Measurements from ENCODE around the gene ICAM5. TPM values are rescaled to one million over a fixed set of nuclear protein-coding genes. Genes with fewer than 3 reads are reported as not detected.

The ICAM5 gene
- total and polyA plus RNA-seq, 2 donors, result 0.85 to 1.2 TPM

GRCh38 chr19:10316229-10317044, 26.7 kb downstream of the ICAM5 start:
- Histone ChIP-seq H3K9me3 (ENCODE audit: control insufficient read depth in 2 of 2, insufficient read depth in 1 of 2, low read length in 1 of 2) (peaks cover 0 to 4% of the 10 kb centered on the region in 2 donors), H3K27me3 (ENCODE audit: control insufficient read depth in 2 of 2, insufficient read depth in 1 of 2, low read length in 1 of 2) (no peaks in the 10 kb centered on the region), H3K36me3 (ENCODE audit: control insufficient read depth in 2 of 2, insufficient read depth in 2 of 2, low read length in 1 of 2) (peaks cover 51 to 52% of the 10 kb centered on the region in 2 donors), H3K4me3 (ENCODE audit: low read length in 2 of 2) (peak overlapping the region; percentile 70 to 87), H3K4me1 (ENCODE audit: control insufficient read depth in 2 of 2, insufficient read depth in 2 of 2, low read length in 2 of 2) (peaks cover 6 to 11% of the 10 kb centered on the region in 2 donors), H3K27ac (ENCODE audit: low read depth in 1 of 2, low read length in 1 of 2) (no peak overlapping the region)
- WGBS, result 90% methylated on average over 19 of the region's 19 CpGs
- no peak for DNase-seq (ENCODE audit: low read depth in 6 of 9, low spot score in 9 of 9)

GRCh38 chr19:10317045-10317856, 27.5 kb downstream of the ICAM5 start:
- no peak overlapping the region for H3K27ac ChIP-seq (ENCODE audit: low read depth in 1 of 2, low read length in 1 of 2)
- DNase-seq (ENCODE audit: low read depth in 6 of 9, low spot score in 9 of 9), result no peak
- no peak overlapping the region for H3K4me3 ChIP-seq (ENCODE audit: low read length in 2 of 2)
- peaks cover 59 to 60% of the 10 kb centered on the region in 2 donors for H3K36me3 ChIP-seq (ENCODE audit: control insufficient read depth in 2 of 2, insufficient read depth in 2 of 2, low read length in 1 of 2)
- WGBS, result 96% methylated on average over 29 of the region's 29 CpGs
- no peaks in the 10 kb centered on the region for H3K27me3 ChIP-seq (ENCODE audit: control insufficient read depth in 2 of 2, insufficient read depth in 1 of 2, low read length in 1 of 2)
- peaks cover 6 to 11% of the 10 kb centered on the region in 2 donors for H3K4me1 ChIP-seq (ENCODE audit: control insufficient read depth in 2 of 2, insufficient read depth in 2 of 2, low read length in 2 of 2)
- peaks cover 0 to 4% of the 10 kb centered on the region in 2 donors for H3K9me3 ChIP-seq (ENCODE audit: control insufficient read depth in 2 of 2, insufficient read depth in 1 of 2, low read length in 1 of 2)

- Histone ChIP-seq H3K4me1 (ENCODE audit: control insufficient read depth in 2 of 2, insufficient read depth in 2 of 2, low read length in 2 of 2) (peaks cover 6 to 11% of the 10 kb centered on the region in 2 donors), H3K27ac (ENCODE audit: low read depth in 1 of 2, low read length in 1 of 2) (no peak overlapping the region), H3K27me3 (ENCODE audit: control insufficient read depth in 2 of 2, insufficient read depth in 1 of 2, low read length in 1 of 2) (no peaks in the 10 kb centered on the region), H3K36me3 (ENCODE audit: control insufficient read depth in 2 of 2, insufficient read depth in 2 of 2, low read length in 1 of 2) (peaks cover 66 to 67% of the 10 kb centered on the region in 2 donors), H3K9me3 (ENCODE audit: control insufficient read depth in 2 of 2, insufficient read depth in 1 of 2, low read length in 1 of 2) (peaks cover 0 to 4% of the 10 kb centered on the region in 2 donors), H3K4me3 (ENCODE audit: low read length in 2 of 2) (no peak overlapping the region)
- WGBS, result 98% methylated on average over 15 of the region's 15 CpGs
- DNase-seq (ENCODE audit: low read depth in 6 of 9, low spot score in 9 of 9), result no peak
Observed at GRCh38 chr19:10317857-10318462, 28.2 kb downstream of the ICAM5 start.

GRCh38 chr19:10318807-10319682, 29.3 kb downstream of the ICAM5 start:
- Histone ChIP-seq H3K4me1 (ENCODE audit: control insufficient read depth in 2 of 2, insufficient read depth in 2 of 2, low read length in 2 of 2) (peaks cover 6 to 11% of the 10 kb centered on the region in 2 donors), H3K9me3 (ENCODE audit: control insufficient read depth in 2 of 2, insufficient read depth in 1 of 2, low read length in 1 of 2) (peaks cover 0 to 4% of the 10 kb centered on the region in 2 donors), H3K36me3 (ENCODE audit: control insufficient read depth in 2 of 2, insufficient read depth in 2 of 2, low read length in 1 of 2) (peaks cover 77 to 78% of the 10 kb centered on the region in 2 donors), H3K27me3 (ENCODE audit: control insufficient read depth in 2 of 2, insufficient read depth in 1 of 2, low read length in 1 of 2) (no peaks in the 10 kb centered on the region), H3K27ac (ENCODE audit: low read depth in 1 of 2, low read length in 1 of 2) (no peak overlapping the region), H3K4me3 (ENCODE audit: low read length in 2 of 2) (no peak overlapping the region)
- 98% methylated on average over 13 of the region's 13 CpGs for WGBS
- DNase-seq (ENCODE audit: low read depth in 6 of 9, low spot score in 9 of 9), result no peak

GRCh38 chr19:10320602-10321416, 31.1 kb downstream of the ICAM5 start:
- Histone ChIP-seq H3K27me3 (ENCODE audit: control insufficient read depth in 2 of 2, insufficient read depth in 1 of 2, low read length in 1 of 2) (no peaks in the 10 kb centered on the region), H3K27ac (ENCODE audit: low read depth in 1 of 2, low read length in 1 of 2) (no peak overlapping the region), H3K9me3 (ENCODE audit: control insufficient read depth in 2 of 2, insufficient read depth in 1 of 2, low read length in 1 of 2) (no peaks in the 10 kb centered on the region), H3K4me1 (ENCODE audit: control insufficient read depth in 2 of 2, insufficient read depth in 2 of 2, low read length in 2 of 2) (peaks cover 2 to 6% of the 10 kb centered on the region in 2 donors), H3K36me3 (ENCODE audit: control insufficient read depth in 2 of 2, insufficient read depth in 2 of 2, low read length in 1 of 2) (peaks cover 94 to 95% of the 10 kb centered on the region in 2 donors), H3K4me3 (ENCODE audit: low read length in 2 of 2) (no peak overlapping the region)
- DNase-seq (ENCODE audit: low read depth in 6 of 9, low spot score in 9 of 9), result no peak
- WGBS, result 98% methylated on average over 32 of the region's 32 CpGs

GRCh38 chr19:10321417-10321797, 31.7 kb downstream of the ICAM5 start:
- 94% methylated on average over 11 of the region's 11 CpGs for WGBS
- peaks cover 96 to 98% of the 10 kb centered on the region in 2 donors for H3K36me3 ChIP-seq (ENCODE audit: control insufficient read depth in 2 of 2, insufficient read depth in 2 of 2, low read length in 1 of 2)
- no peaks in the 10 kb centered on the region for H3K27me3 ChIP-seq (ENCODE audit: control insufficient read depth in 2 of 2, insufficient read depth in 1 of 2, low read length in 1 of 2)
- no peak for DNase-seq (ENCODE audit: low read depth in 6 of 9, low spot score in 9 of 9)
- peaks cover 0 to under 1% of the 10 kb centered on the region in 2 donors for H3K4me1 ChIP-seq (ENCODE audit: control insufficient read depth in 2 of 2, insufficient read depth in 2 of 2, low read length in 2 of 2)
- no peaks in the 10 kb centered on the region for H3K9me3 ChIP-seq (ENCODE audit: control insufficient read depth in 2 of 2, insufficient read depth in 1 of 2, low read length in 1 of 2)
- no peak overlapping the region for H3K4me3 ChIP-seq (ENCODE audit: low read length in 2 of 2)
- no peak overlapping the region for H3K27ac ChIP-seq (ENCODE audit: low read depth in 1 of 2, low read length in 1 of 2)

- 96% methylated on average over 19 of the region's 19 CpGs for WGBS
- Histone ChIP-seq H3K36me3 (ENCODE audit: control insufficient read depth in 2 of 2, insufficient read depth in 2 of 2, low read length in 1 of 2) (peaks cover 96 to 97% of the 10 kb centered on the region in 2 donors), H3K27ac (ENCODE audit: low read depth in 1 of 2, low read length in 1 of 2) (no peak overlapping the region), H3K4me1 (ENCODE audit: control insufficient read depth in 2 of 2, insufficient read depth in 2 of 2, low read length in 2 of 2) (no peaks in the 10 kb centered on the region), H3K4me3 (ENCODE audit: low read length in 2 of 2) (no peak overlapping the region), H3K9me3 (ENCODE audit: control insufficient read depth in 2 of 2, insufficient read depth in 1 of 2, low read length in 1 of 2) (no peaks in the 10 kb centered on the region), H3K27me3 (ENCODE audit: control insufficient read depth in 2 of 2, insufficient read depth in 1 of 2, low read length in 1 of 2) (no peaks in the 10 kb centered on the region)
- DNase-seq (ENCODE audit: low read depth in 6 of 9, low spot score in 9 of 9), result no peak
Observed at GRCh38 chr19:10321874-10322835, 32.4 kb downstream of the ICAM5 start.

Data from thymus (tissue), 11 donors.